HG02588 (cell line): ENCODE measurements around the gene ROCK2.

Experiments used
- ATAC-seq: cut with Tn5 transposase; IDR thresholded peaks from one replicate; pipeline ENCODE4 v1.9.1; 2021; ENCODE audit warnings: mild to moderate bottlenecking, moderate library complexity; ENCODE audit not compliant: unreplicated experiment

ROCK2 gene

DNA sequence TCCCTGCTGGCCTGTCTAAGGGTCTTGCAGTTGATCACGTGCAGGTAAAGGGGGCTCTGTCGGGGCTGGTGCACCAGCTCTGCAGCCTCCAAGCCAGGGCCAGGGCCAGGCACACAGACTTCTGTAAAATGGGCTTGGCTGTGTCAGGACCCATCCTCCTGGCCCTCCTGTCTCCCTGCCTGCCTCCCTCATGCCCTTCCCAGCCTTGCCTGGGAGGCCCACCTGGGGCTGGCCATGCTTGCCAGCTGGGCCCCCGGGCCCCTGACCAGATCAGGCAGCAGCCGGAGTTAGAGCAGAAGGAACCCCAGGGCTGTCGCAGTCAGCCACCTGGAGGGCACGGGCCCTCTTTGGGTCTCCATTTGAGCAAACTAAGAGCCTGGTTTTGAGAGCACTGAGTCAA lies 187.1 kb downstream of the ROCK2 start:
- ATAC-seq: no peak

DNA sequence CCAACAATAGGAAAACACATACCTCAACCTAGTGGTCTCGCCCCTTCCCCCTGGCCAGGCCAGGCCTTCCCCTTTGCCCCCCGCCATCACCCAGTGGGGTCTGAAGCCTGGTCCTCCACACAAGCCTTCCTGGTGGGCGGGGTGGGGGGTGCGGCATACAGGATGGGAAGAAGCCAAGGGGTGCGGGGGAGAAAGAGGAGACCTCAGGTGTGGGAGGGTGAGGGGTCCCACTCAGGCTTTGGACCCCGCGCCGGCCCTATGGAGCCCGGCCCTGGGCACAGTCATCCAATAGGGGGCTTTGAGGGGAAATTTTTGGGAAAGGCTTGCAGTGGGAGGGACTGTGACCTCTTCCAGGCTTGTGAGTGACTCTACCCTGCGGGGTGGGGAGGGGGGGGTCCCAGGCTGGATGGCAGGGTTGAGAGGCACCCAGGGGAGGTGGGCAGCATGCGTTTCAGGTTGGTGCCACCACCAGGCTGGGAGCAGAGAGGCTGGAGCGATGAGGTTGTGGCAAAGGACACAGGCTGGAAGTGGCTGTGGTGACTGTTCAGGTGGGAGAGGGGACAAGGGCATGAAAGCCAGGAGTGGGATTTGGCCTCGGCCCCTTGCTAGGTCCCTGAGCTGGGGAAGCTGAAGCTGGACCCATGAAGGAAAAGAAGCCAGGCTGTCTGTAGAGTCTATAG lies 187.9 kb downstream of the ROCK2 start:
- no peak for ATAC-seq

DNA sequence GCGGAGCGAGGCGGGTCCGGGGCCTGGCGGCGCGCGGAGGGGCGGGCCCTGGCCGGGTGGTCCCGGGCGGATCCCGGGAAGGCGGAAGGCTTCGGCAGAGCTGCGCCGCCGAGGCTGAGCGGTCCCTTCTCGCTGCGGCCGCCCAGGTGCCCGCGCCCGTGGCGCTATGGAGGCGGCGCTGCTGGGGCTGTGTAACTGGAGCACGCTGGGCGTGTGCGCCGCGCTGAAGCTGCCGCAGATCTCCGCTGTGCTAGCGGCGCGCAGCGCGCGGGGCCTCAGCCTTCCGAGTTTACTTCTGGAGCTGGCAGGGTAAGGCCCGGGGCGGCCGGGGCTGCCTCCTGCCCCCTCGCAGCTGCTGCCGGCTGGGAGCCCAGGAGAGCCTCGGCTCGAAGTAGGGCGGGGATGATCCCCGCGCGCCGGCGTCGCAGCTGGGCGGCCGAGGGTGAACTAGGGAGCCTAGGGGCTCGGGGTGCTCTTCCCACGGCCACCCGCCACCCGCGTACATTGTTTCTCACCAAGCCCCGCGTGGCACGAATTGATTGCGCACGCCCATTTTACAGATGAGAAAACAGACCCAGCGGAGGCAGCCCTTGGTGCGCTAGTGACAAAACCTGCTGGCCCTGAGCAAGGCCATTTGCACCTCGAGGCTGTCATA lies 188.9 kb downstream of the ROCK2 start, which contains the start of gene SLC66A3:
Gene SLC66A3 (plus strand): TSS at position 87 of the 655 bp plus-strand sequence. CDS start 80 bp downstream, at position 167.
- ATAC-seq: peak; percentile 83

DNA sequence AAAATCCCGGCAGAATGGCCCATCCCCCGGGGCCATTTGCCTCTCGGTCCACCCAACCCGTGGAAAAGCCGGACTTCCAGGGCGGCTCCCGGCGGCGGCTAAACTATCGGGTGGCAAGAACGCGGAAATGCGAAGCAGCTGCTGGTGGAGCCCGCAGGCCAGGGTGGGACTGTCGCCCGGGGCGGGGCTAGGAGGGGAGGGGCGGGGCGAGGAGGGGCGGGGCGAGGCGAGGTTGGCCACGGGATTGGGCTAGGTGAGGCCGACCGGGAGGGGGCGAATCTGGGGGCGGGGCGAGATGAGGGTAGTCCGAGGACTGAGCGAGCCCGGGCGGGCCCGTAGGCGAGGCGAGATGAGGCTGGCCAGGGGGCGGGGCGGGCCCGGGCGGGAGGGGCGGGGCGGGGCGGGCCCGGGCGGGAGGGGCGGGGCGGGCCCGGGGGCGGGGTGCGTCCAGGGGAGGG lies 189.5 kb downstream of the ROCK2 start:
- ATAC-seq: peak; percentile 63

DNA sequence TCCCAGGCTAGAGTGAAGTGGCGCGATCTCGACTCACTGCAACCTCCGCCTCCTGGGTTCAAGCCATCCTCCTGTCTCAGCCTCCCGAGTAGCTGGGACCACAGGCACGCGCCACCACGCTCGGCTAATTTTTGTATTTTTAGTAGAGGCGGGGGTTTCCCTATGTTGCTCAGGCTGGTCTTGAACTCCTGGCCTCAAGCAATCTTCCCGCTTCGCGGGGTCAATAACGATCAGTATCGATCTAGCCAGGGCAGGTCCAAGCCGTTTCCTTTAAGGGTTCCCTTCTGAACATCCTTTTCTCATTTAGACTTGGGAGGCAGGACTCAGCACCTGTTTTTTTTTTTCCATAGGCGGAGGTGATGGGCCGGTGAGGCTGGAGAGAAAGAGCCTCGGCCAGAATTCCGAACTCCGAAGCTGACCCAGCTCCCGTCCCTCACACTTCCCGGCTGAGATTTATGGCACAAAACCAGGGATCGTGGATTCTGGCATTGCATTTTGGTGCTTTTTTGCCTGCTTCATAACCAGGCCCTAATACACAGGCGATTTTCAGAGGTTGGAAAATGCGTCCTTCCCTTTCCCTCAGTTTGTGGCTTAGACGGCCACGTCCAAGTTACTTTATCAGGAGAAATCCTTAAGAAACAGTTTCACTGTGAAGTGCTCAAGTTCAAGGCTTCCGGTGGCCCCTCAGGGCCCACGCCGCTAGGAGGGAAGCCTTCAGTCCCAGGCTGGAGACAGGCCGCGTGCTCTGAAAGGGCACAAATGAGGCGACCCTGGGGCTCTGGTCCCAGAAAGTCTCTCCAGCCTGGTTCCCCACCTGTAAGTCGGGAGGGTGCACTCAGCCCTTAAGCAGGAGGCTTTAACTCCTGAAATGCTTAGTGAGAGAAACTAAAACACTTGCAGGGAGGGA lies 190.2 kb downstream of the ROCK2 start:
- ATAC-seq: peak; percentile 2

DNA sequence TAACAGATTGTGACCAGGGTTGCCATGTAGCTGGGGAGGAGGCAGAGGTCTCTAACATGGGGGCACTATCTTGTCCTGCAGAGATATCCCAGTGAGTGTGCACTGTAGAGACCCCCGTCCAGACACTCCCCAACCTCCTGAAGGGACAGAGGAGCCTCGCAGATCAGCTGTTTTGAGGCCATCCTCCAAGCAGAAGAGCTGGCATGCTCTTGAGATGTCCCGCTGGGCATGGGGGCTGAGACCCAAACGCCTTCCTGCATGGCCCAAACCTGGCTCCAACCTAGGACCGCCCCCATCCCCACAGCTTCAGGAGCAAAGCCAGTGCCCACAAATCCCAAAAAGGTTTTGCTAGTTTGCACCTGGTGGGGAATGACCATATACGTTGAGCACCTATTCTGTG lies 191.8 kb downstream of the ROCK2 start:
- ATAC-seq: no peak

DNA sequence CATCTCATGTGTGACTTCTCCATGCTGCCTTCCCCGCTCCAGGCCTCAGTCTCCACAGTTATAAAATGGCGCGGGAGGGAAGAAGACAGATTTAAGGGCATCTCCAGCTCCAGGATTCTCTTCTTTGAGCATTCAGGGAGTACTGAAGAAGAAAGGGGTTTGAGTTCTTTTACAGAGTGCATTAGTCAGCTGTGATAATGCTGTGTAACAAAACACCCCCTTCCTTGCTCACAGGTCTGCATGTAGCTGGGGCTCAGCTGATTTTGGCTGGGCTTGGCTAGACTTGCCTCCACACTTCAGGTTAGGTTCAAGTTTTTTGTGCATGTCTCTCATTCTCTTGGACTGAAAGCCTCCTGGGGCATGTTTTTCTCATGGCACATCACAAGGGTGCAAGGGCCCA lies 197.2 kb downstream of the ROCK2 start:
- ATAC-seq: no peak

DNA sequence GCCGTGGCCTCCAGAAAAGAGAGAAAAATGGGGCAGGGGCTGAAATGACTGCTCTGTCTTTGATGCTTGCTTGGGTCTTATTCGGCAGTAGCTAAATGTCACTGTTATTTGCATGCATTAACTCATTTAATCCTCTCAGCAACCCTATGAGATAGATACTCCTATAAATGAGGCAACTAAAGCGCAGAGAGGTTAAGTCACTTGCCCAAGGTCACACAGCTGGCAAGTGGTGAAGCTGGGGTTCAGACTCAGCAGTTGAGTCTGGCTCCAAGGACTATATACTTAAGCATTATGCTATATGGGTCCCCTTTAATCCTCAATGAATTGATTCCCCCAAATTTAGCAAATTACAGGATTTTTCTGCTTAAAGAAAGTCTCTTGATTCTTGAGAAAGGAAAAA lies 198.4 kb downstream of the ROCK2 start:
- ATAC-seq: no peak

DNA sequence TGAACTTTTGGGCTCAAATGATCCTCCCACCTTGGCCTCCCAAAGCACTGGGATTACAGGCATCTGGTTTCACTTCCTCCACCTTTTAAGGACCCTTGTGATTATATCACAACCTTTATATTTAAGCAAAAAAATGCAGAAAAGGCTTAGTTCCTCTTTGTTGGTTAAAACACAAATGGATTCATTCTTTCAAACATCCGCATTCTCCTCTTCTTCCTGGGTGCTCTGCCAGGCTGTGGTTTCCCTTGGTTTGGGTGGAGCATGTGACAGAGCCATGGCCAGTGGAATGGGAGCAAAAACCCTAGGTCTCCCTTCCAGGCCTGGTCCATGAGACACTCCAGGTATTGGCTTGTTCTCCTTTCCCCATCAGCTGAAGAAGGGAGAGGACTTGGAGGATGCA lies 199.1 kb downstream of the ROCK2 start:
- ATAC-seq: no peak

DNA sequence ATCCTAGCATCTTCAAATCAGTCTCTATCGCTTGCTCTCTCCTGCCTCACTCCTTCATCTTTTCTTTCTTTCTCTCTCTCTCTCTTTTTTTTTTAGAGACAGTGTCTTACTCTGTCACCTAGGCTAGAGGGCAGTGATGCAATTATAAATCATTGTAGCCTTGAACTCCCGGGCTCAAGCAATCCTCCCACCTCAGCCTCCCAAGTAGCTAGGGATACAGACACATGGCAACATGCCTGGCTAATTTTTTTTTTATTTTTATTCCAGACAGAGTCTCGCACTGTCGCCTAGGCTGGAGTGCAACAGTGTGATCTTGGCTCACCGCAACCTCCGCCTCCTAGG lies 199.7 kb downstream of the ROCK2 start:
- no peak for ATAC-seq

DNA sequence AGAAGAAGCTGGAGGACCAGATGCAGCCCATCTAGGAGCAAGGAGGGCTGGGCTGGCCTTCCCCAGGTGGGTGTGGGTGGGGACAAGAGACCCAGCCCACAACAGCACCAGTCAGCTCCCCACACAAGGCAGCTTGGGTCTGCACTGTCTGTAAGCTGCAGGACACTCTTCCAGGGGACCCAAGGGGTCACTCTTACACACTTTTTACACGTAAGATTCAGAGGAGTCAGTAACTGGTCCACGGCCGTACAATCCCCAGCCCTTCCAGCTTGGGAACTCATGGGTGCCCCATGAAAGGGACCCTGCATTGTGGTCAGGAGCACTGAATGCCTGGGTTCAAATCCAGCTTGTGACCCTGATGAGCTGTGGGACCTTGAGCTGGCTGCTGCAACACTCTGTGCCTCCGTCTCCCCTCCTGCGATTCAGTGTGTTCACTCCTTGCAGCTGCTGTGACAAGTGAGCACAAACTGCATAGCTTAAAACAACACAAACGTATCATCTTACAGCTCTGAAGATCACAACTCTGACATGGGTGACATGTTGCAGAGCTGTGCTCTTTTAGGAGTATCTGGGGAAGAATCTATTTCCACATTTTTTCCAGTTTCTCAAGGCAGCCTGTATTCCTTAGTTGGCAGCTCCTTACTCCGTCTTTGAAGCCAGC lies 200.2 kb downstream of the ROCK2 start:
- no peak for ATAC-seq

DNA sequence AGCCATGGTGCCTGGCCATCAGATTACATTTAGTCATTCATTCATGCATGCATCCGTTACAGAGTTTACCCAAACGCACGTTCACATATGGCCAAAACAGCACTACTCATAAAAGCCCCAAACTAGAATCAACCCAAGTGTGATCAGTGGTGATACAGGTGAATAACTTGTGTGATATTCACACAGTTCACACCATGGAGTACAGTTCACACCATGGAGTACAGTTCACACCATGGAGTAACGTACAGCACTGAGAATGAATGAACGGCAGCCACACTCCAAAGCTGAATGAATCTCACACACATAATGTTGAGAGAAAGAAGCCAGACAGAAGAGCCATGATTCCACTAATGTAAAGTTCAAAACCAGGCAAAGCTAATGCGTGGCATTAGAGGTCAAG lies 201.4 kb downstream of the ROCK2 start:
- no peak for ATAC-seq

DNA sequence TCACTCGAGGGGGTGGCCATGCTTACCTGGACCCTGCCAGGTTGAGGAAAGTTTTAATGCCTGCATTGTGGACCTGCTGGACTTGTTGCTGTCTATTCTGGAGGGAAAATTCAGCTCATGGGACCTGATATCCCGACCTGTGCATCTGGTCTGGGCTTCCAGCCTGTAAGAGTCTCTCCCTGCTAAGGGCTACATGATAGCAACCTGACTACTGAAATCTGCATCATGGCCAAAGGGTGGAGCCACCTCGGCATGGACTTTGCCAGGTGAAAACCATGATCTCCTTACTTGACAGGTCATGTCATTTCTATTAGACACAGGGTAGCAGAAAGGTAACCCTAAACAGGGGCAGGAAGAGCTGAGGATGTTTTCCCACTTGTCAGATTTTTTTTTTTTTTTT lies 202.1 kb downstream of the ROCK2 start:
- ATAC-seq: no peak

DNA sequence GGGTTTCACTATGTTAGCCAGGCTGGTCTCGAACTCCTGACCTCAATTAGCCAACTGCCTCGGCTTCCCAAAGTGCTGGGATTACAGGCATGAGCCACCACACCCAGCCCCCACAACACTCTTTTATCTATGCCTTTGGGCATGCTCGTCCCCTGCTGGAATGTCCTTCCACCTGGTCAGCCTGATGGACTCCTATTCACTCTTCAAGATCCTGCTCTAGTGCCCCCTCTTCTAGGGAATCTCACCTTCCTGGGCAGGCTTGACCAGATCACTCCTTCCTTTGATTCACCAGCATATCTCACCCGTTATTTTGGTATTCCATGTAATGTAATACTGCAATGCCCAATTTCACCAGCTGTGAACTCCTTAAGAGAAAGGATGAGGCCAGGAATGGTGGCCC lies 203.1 kb downstream of the ROCK2 start:
- ATAC-seq: no peak

DNA sequence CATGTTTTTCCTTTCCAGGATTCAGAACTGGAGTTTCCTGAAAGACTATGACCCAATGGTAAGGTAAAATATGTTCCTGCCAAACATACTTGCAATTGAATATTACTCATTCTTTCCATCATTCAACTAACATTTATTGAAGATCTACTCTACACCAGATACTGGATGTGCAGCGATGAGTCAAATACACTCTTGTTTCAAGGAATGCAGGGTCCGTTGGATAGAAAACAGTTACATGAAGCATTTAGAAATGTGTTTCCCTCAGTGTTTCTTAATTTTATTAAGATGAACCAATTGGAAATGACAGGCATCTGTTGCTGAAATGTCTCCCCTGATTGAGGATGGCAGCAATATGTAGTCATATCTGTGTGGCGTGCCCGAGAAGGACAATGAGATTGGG lies 203.9 kb downstream of the ROCK2 start:
- no peak for ATAC-seq

DNA sequence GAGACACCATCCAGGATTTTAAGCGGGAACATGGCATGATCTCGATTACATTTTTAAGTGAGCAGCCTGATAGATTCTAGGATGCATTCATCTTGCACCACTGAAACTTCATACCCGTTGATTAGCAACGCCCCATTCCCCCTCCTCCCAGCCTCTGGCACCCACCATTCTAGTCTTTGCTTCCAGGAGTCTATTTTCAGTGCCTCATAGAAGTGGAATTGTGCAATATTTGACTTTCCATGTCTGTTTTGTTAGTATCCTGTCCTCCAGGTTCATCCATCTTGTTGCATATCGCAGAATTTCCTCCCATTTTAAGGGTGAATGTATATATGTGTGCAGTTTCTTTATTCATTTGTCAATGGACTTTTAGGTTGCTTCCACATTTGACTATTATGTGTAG lies 210.1 kb downstream of the ROCK2 start:
- ATAC-seq: no peak

DNA sequence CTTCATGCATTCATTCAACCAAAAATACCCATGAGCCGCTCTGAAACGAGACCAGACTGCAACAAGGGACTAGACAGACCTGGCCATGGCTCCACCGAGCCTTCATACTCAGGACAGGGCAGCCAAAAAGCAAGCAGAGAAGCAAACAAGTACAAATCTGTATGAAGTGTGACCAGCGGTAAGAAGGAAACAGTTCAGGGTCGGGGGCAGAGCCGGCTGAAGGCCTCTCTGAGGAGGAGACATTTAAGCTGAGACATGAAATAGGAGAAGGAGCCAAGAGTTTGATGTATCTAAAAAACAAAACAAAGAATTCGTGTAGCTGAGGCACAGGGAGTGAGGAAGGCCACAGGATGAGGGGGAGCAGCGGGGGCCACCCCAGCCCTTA lies 210.5 kb downstream of the ROCK2 start:
- no peak for ATAC-seq

DNA sequence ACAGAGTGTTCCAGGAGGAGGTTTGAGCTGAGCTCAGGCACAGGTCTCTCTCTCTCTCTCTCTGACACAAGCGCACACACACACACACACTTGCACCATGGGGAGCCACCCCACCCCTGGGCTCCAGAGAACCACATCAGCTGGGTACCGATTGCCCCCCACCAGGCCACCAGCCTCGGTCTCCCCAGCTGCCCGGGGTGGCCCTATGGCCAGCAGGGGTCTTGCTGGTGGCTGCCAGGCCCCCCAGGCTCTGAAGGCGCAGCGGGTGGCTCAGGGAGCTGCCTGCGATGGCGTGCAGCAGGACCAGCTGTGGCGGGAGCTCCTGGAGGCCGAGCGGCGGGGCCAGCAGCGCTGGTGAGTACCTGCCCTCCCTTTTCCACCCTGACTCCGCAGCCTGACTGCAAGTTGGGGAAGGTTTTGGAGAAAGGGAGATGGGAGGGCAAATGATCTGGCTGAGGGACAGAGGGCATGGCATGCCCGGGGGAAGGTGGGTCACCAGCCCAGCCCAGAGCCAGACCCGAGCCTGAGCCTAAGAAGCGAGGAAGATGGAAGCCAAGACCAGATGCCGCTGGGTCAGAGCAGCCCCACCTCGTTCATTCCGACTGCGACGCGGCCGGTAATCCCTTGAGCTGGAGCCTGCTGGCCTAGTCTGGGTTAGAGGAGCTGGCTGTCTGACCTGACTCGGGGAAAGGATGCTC lies 211.0 kb downstream of the ROCK2 start:
- ATAC-seq: no peak

DNA sequence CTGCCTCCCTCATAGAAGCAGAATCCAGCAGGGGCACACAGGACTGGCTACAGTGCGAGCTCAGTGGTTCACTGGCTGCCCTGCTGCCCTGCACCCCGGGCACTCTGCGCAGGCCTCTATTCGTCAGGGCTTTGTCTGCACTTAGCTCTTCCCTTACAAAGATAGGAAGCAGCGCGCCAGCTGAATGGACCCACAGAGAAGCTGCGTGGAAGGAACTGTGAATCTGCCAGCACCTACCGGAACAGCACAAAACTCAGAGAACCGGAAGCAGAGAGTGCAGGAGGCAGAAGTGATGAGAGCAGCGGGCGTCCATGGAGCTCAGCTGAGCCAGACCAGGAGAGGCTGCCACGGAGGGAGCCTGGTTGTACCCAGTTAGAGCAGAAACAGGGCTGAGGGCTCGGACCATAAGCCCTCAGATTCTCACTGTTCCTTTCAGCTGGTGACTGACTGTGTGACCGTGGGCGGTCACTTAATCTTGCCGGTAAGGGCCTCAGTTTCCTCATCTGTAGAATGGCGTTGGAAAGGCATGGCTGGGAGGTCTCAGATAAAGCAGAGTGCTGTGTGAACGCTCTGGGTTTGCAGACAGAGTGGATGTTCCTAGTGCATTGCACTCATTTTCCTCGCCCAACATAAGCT lies 212.3 kb downstream of the ROCK2 start:
- no peak for ATAC-seq
